NCI-H2107 (cell line): ENCODE measurements around the gene PPIP5K1.

Experiments
- DNase-seq: peaks from one replicate; lab custom pipeline; 2025; lab: John Stamatoyannopoulos, UW

The PPIP5K1 gene

DNA sequence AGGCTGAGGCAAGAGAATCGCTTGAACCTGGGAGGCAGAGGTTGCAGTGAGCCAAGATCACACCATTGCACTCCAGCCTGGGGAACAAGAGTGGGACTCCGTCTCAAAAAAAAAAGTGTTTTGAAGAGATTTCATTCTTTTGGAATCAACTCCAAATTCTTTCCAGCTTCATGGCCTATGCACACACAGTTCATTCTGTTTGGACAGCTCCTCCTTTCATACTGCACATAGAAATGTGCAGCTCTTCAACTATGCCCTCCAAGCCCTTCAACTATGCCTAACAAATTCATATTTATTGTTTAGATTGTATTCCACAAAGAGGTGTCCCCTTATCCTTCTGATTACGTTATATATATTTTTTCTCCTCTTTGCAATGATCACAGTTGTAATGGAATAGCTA lies 101.2 kb downstream of the PPIP5K1 start:
- no peak for DNase-seq

DNA sequence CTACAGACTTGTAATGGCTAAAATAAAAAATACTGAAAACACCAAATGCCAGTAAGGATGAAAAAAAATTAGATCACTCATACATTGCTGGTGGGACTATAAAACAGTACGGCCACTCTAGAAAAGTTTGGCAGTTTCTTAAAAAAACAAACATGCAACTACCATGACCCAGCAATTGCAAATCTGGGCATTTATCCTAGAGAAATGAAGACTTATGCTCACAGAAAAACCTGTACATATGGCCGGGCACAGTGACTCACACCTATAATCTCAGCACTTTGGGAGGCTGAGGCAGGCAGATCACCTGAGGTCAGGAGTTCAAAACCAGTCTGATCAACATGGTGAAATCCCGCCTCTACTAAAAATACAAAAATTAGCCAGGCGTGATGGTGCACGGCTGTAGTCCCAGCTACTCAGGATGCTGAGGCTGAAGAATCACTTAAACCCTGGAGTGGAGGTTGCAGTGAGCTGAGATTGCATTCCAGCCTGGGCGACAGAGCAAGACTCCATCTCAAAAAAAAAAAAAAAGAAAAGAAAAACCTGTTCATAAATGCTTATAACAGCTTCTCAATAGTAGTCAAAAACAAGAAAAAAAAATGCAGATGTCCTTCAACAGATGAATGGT lies 102.6 kb downstream of the PPIP5K1 start:
- DNase-seq = no peak

DNA sequence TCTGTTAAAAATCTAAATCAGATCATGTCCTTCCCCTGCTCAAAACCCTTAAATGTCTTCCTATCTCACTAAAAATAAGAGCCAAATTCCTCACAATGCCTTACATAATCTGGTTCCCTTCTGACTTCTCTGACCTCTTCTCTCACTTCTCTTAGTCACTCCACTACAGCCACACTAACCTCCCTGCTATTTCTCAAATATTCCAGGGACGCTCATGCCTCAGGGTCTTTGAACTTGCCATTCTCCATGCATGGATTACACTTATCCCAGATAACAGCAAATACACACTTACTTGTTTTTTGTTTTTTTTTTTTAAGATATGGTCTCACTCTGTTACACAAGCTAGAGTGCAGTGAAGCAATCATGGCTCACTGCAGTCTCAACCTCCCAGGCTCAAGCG lies 105.6 kb downstream of the PPIP5K1 start:
- DNase-seq = no peak
